Esophagus squamous epithelium (tissue), 4 donors: Measurements from ENCODE around the gene PSMC3IP.

Experiments used
- CTCF ChIP-seq, 6 experiments: fragments of 450-650 bp in 4 of 6; fragments of 200-600 bp in 2 of 6; sonication (generic) in 2 of 6; IDR thresholded peaks; one replicate each; pipeline ENCODE4 v1.5.1; 2016 to 2019; ENCODE audit warnings: antibody characterized with exemption in 6 of 6, mild to moderate bottlenecking in 4 of 6, moderate library complexity in 4 of 6
- POLR2A ChIP-seq, 4 donors: fragments of 450-650 bp; IDR thresholded peaks; one replicate each; pipeline ENCODE4 v1.6.1; 2017; ENCODE audit warnings: antibody characterized with exemption in 4 of 4, mild to moderate bottlenecking in 4 of 4, moderate library complexity in 3 of 4

GRCh38 chr17:42585353-42585752, 7.8 kb upstream of the PSMC3IP start:
- no peak for TF ChIP-seq CTCF (IDR thresholded peaks at IDR 0.05)
- TF ChIP-seq POLR2A (IDR thresholded peaks at IDR 0.05): no peak
